Measurements from ENCODE around the gene SUPT3H.
"Not testable (repeated sequence)": the region's sequence is repeated elsewhere in the genome, so short reads cannot be mapped to it uniquely, and the experiment has no call there.

Gene SUPT3H

GRCh38 chr6:45062659-45063058, 315.1 kb downstream of the SUPT3H start:
- not testable (repeated sequence) for DNase-seq (ENCODE audit: low read depth)

GRCh38 chr6:45057711-45058110, 320.0 kb downstream of the SUPT3H start:
- DNase-seq (ENCODE audit: low read depth): no peak

GRCh38 chr6:45054610-45055009, 323.1 kb downstream of the SUPT3H start:
- no peak for DNase-seq (ENCODE audit: low read depth)

GRCh38 chr6:45052325-45052724, 325.4 kb downstream of the SUPT3H start:
- DNase-seq (ENCODE audit: low read depth): no peak

GRCh38 chr6:45049188-45049843, 328.4 kb downstream of the SUPT3H start:
- DNase-seq (ENCODE audit: low read depth): no peak

GRCh38 chr6:45047573-45047972, 330.2 kb downstream of the SUPT3H start:
- no peak for DNase-seq (ENCODE audit: low read depth)

- DNase-seq (ENCODE audit: low read depth): no peak
Observed at GRCh38 chr6:45045253-45045601, 332.5 kb downstream of the SUPT3H start.

- DNase-seq (ENCODE audit: low read depth): no peak
Observed at GRCh38 chr6:45044510-45045252, 333.1 kb downstream of the SUPT3H start.

- DNase-seq (ENCODE audit: low read depth): no peak
Observed at GRCh38 chr6:45044086-45044485, 333.6 kb downstream of the SUPT3H start.

GRCh38 chr6:45042673-45043072, 335.1 kb downstream of the SUPT3H start:
- not testable (repeated sequence) for DNase-seq (ENCODE audit: low read depth)

GRCh38 chr6:45038226-45038625, 339.5 kb downstream of the SUPT3H start:
- DNase-seq (ENCODE audit: low read depth): no peak

GRCh38 chr6:45036103-45036502, 341.6 kb downstream of the SUPT3H start:
- DNase-seq (ENCODE audit: low read depth): no peak

- no peak for DNase-seq (ENCODE audit: low read depth)
Observed at GRCh38 chr6:45032426-45032825, 345.3 kb downstream of the SUPT3H start.

GRCh38 chr6:45031601-45032000, 346.1 kb downstream of the SUPT3H start:
- DNase-seq (ENCODE audit: low read depth): no peak

GRCh38 chr6:45027126-45027525, 350.6 kb downstream of the SUPT3H start:
- DNase-seq (ENCODE audit: low read depth): no peak

- DNase-seq (ENCODE audit: low read depth): no peak
Observed at GRCh38 chr6:45026003-45026516, 351.7 kb downstream of the SUPT3H start.

GRCh38 chr6:45024610-45025009, 353.1 kb downstream of the SUPT3H start:
- DNase-seq (ENCODE audit: low read depth): no peak

- DNase-seq (ENCODE audit: low read depth): no peak
Observed at GRCh38 chr6:45021676-45022075, 356.1 kb downstream of the SUPT3H start.

GRCh38 chr6:45012687-45013086, 365.0 kb downstream of the SUPT3H start:
- no peak for DNase-seq (ENCODE audit: low read depth)

- no peak for DNase-seq (ENCODE audit: low read depth)
Observed at GRCh38 chr6:45009576-45009975, 368.2 kb downstream of the SUPT3H start.

- DNase-seq (ENCODE audit: low read depth): no peak
Observed at GRCh38 chr6:45006893-45007292, 370.8 kb downstream of the SUPT3H start.

GRCh38 chr6:45003961-45004360, 373.8 kb downstream of the SUPT3H start:
- no peak for DNase-seq (ENCODE audit: low read depth)

GRCh38 chr6:45003387-45003786, 374.3 kb downstream of the SUPT3H start:
- DNase-seq (ENCODE audit: low read depth): no peak
